Thyroid gland (tissue), 4 donors: ENCODE data around the gene POM121L2.
A peak's percentile ranks its signal among the peaks of the same experiment; 100 is the strongest.

Experiments
- CTCF ChIP-seq, 6 experiments: fragments of 200-600 bp in 3 of 6; fragments of 450-650 bp in 3 of 6; sonication (generic) in 3 of 6; IDR thresholded peaks; one replicate each; pipeline ENCODE4 v1.5.1; 2016 to 2019; ENCODE audit warnings: antibody characterized with exemption in 6 of 6, mild to moderate bottlenecking in 2 of 6, inconsistent platforms in 1 of 6, moderate library complexity in 1 of 6
- POLR2A ChIP-seq, 2 donors: fragments of 450-650 bp; IDR thresholded peaks; one replicate each; pipeline ENCODE4 v1.6.1; 2017; ENCODE audit warnings: antibody characterized with exemption in 2 of 2, mild to moderate bottlenecking in 2 of 2, moderate library complexity in 1 of 2

- peak in 1 of 6 experiments; percentile 6 for TF ChIP-seq CTCF (IDR thresholded peaks at IDR 0.05)
- no peak for TF ChIP-seq POLR2A (IDR thresholded peaks at IDR 0.05)
These were observed 838 bp upstream of the POM121L2 start for GRCh38 chr6:27312950-27313271.
